ENCODE results near the gene CLDN3. TPM values are rescaled to one million over a fixed set of nuclear protein-coding genes. Genes with fewer than 3 reads are reported as not detected.

CLDN3 gene
- total and polyA plus RNA-seq, 9 of the 15 experiments (the other 6 are each of a cell fraction or from before 2014, with no cell fraction given) = 0.29 TPM; not detected in 8

DNA sequence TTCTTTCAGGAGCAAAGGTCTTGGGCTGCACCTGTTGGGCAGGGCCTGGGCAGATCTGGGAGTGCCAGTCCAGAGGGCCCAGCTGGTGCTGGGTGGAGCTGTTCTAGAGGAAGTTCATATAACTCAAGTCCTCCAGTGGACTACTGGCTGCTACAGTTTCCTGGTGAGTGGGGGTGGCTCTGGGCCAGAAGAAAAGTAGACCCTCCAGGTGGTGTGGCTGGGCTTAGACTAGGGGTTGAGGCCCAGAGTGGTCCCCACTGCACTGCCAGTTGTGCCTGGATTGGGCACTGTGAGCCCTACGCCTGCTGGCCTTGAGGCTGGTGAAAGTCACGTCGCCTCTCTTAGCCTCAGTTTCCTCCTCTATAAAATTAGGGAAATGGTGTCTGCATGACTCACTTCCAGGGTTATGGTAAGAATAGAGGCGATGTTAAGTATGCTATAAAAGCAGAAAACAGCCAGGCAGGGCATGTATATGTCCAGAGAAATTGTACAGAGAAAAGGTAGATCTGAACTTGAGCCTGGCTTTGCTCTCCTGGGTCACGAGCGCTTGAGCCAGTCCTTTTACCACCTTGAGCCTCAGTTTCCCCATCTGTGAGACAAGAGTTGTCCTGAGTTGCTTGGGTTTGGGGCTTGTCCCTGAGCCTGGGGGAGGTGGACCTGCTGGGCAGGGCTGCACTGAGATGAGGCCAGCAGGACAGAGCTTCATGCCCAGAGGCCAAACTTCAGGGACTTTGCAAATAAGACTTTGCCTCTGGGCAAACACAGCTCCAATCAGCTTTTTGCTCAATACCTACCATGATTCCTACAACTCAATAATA, 3.8 kb upstream of the CLDN3 start:
- TF ChIP-seq ILK (tag; IDR thresholded peaks at IDR 0.05; ENCODE audit: borderline replicate concordance, low read depth) = no peak
- no peak for TF ChIP-seq SMAD2 (IDR thresholded peaks at IDR 0.05; ENCODE audit: low read depth, low read length)
- TF ChIP-seq, protein P1, sequence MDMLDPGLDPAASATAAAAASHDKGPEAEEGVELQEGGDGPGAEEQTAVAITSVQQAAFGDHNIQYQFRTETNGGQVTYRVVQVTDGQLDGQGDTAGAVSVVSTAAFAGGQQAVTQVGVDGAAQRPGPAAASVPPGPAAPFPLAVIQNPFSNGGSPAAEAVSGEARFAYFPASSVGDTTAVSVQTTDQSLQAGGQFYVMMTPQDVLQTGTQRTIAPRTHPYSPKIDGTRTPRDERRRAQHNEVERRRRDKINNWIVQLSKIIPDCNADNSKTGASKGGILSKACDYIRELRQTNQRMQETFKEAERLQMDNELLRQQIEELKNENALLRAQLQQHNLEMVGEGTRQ (CRISPR knock-in tag; IDR thresholded peaks at IDR 0.05) = no peak
- no peak for TF ChIP-seq FIP1L1 (IDR thresholded peaks at IDR 0.05; ENCODE audit: low read depth, low read length, poor library complexity, severe bottlenecking)
- TF ChIP-seq MCM5 (IDR thresholded peaks at IDR 0.05; ENCODE audit: low read depth) = no peak
- Histone ChIP-seq H3K4me1 (replicated peaks in 1 of 2; ENCODE audit: control insufficient read depth in 2 of 2, insufficient read depth in 2 of 2, low read length in 2 of 2) (peaks cover 6 to 29% of the 10 kb centered on the region in 2 experiments; a peak in 4 of 5 replicates), H2AFZ (ENCODE audit: low read depth, low read length) (no peak overlapping the region), H3K9ac (ENCODE audit: insufficient read depth in 1 of 2, low read depth in 2 of 2, low read length in 2 of 2) (no peak overlapping the region), H3K27ac (ENCODE audit: extremely low read depth, low read depth, low read length) (no peak overlapping the region), H3K27me3 (ENCODE audit: control insufficient read depth in 2 of 2, insufficient read depth in 2 of 2, low read length in 2 of 2) (no peaks in the 10 kb centered on the region), H4K20me1 (replicated peaks; ENCODE audit: control insufficient read depth, insufficient read depth, low read length) (no peaks in the 10 kb centered on the region), H3K9me3 (replicated peaks; ENCODE audit: control insufficient read depth, insufficient read depth, low read depth, low read length) (no peaks in the 10 kb centered on the region), H3K79me2 (ENCODE audit: control insufficient read depth, insufficient read depth, low read length) (no peaks in the 10 kb centered on the region), H3K4me2 (ENCODE audit: insufficient read depth, low read length) (no peak overlapping the region), H3K36me3 (ENCODE audit: control insufficient read depth, insufficient read depth, low read length) (no peaks in the 10 kb centered on the region), H3K9me1 (ENCODE audit: control insufficient read depth, insufficient read depth, low read length) (no peaks in the 10 kb centered on the region), H3K4me3 (no peak overlapping the region)
- POLR2A ChIA-PET = no interaction called here
- DNase-seq (ENCODE audit: extremely low read depth in 1 of 4, low spot score in 3 of 4) (no peak), FAIRE-seq (no peak), ATAC-seq (no peak)
- in situ Hi-C loops (cut with MboI) (no loop called here), intact Hi-C loops (cut with micrococcal nuclease) (no loop called here)
- BruUV-seq (replicated peaks) = no TSS peak
- WGBS (ENCODE audit: insufficient coverage, low coverage, missing lambda C conversion rate) = 86% methylated on average over 6 of the region's 6 CpGs
- CTCF ChIA-PET (ENCODE audit: low intra/inter-chr PET ratio) = no interaction called here
